ENCODE results near the gene HBB. TPM values are rescaled to one million over a fixed set of nuclear protein-coding genes. Genes with fewer than 3 reads are reported as not detected.
"Not testable (repeated sequence)": the region's sequence is repeated elsewhere in the genome, so short reads cannot be mapped to it uniquely, and the experiment has no call there.

The HBB gene
- total RNA-seq, 1 experiment from 2014 or later: not detected

DNA sequence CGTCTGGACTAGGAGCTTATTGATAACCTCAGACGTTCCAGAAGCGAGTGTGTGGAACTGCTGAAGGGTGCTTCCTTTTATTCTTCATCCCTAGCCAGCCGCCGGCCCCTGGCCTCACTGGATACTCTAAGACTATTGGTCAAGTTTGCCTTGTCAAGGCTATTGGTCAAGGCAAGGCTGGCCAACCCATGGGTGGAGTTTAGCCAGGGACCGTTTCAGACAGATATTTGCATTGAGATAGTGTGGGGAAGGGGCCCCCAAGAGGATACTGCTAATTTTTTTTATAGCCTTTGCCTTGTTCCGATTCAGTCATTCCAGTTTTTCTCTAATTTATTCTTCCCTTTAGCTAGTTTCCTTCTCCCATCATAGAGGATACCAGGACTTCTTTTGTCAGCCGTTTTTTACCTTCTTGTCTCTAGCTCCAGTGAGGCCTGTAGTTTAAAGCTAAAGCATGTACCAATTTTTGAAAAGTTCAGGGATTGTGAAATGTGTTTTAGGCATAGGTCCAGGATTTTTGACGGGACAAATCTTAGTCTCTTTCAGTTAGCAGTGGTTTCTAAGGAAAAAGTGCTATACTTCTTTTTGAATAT lies 23.0 kb upstream of the HBB start, which contains the start of gene HBG1:
TSS of gene HBG1 (minus strand) at position 51 of the 590 bp plus-strand sequence. CDS start 53 bp downstream, outside the sequence.
- DNase-seq (ENCODE audit: low read depth); in situ Hi-C loops (cut with HindIII; ENCODE audit: low pct_unique_long_range_greater_than_20kb, low sequenced_read_pairs): not testable (repeated sequence)

DNA sequence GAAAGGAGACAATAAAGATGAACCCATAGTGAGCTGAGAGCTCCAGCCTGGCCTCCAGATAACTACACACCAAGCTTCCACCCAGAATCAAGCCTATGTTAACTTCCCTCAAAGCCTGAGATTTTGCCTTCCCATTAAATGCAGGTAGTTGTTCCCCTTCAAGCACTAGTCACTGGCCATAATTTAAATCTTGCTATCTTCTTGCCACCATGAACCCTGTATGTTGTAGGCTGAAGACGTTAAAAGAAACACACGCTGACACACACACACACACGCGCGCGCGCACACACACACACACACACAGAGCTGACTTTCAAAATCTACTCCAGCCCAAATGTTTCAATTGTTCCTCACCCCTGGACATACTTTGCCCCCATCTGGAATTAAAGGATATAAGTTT lies 21.6 kb upstream of the HBB start:
- not testable (repeated sequence) for DNase-seq (ENCODE audit: low read depth)

DNA sequence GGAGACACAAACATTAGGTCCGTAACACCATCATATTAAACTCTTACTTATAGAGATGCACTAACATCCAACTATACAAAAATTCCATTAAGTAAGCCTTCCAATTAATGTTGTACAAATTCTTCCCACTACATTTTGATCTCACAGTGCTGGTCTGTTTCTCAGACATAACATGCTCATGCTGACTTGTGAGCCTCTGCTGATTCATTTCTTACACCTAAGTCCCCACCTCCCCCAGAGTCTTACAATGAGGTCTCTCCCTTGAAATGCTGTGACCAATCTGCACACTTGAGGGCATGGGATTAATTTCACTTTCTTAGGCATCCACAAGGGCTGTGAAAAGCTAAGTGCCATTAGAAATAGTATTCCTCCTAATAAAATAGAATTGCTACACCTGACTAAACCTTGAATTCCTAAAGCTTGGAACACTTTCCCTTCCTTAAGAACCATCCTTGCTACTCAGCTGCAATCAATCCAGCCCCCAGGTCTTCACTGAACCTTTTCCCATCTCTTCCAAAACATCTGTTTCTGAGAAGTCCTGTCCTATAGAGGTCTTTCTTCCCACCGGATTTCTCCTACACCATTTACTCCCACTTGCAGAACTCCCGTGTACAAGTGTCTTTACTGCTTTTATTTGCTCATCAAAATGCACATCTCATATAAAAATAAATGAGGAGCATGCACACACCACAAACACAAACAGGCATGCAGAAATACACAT lies 20.8 kb upstream of the HBB start:
- DNase-seq (ENCODE audit: low read depth): no peak
- in situ Hi-C loops (cut with HindIII; ENCODE audit: low pct_unique_long_range_greater_than_20kb, low sequenced_read_pairs): no loop called here

More for the DNA sequence above, 21.6 kb upstream of the HBB start:
- in situ Hi-C loops (cut with HindIII; ENCODE audit: low pct_unique_long_range_greater_than_20kb, low sequenced_read_pairs): not testable (repeated sequence)

DNA sequence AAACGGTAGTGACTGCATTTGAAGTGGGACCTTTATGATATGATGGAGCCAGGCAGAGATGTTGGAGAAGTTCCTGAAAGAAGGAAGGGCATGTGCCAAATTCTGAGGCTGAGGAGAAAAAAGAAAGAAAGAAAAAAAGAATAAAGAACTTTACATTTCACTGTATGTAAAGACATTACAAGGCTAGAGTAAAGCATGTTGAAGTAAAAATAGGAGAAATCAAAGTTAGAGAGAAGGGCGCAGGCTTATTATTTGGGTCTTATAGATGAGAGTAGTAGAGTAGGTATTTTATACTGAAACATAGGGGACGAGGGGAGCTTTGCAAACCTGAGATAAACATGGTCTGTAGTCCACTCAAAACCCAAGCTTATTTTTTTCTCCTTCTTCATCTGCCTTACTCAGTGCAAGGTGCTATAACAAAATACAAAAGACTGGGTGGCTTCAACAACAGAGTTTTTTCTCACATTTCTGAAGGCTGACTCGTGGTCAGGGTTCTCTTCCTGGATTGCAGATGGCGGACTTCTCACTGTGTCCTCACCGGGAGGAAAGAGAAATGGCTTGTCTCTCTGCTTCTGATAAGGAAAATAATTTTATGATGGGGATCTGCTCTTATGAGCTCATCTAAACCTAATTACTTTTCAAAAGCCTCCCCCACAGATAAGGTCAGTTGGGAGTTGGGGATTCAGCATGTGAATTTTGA lies 20.1 kb upstream of the HBB start:
- no peak for DNase-seq (ENCODE audit: low read depth)
- in situ Hi-C loops (cut with HindIII; ENCODE audit: low pct_unique_long_range_greater_than_20kb, low sequenced_read_pairs): no loop called here

- DNase-seq (ENCODE audit: low read depth): no peak
Observed at GRCh38 chr11:5245155-5245554, 18.3 kb upstream of the HBB start.

GRCh38 chr11:5243816-5244180 lies 16.9 kb upstream of the HBB start:
- in situ Hi-C loops (cut with HindIII; ENCODE audit: low pct_unique_long_range_greater_than_20kb, low sequenced_read_pairs): no loop called here
- no peak for DNase-seq (ENCODE audit: low read depth)

More at GRCh38 chr11:5245155-5245554, 18.3 kb upstream of the HBB start:
- in situ Hi-C loops (cut with HindIII; ENCODE audit: low pct_unique_long_range_greater_than_20kb, low sequenced_read_pairs): no loop called here

GRCh38 chr11:5242933-5243815 lies 16.3 kb upstream of the HBB start:
- in situ Hi-C loops (cut with HindIII; ENCODE audit: low pct_unique_long_range_greater_than_20kb, low sequenced_read_pairs): no loop called here
- no peak for DNase-seq (ENCODE audit: low read depth)

- in situ Hi-C loops (cut with HindIII; ENCODE audit: low pct_unique_long_range_greater_than_20kb, low sequenced_read_pairs): no loop called here
- no peak for DNase-seq (ENCODE audit: low read depth)
Observed at GRCh38 chr11:5242208-5242607, 15.3 kb upstream of the HBB start.

GRCh38 chr11:5241458-5241857 lies 14.6 kb upstream of the HBB start:
- no peak for DNase-seq (ENCODE audit: low read depth)
- in situ Hi-C loops (cut with HindIII; ENCODE audit: low pct_unique_long_range_greater_than_20kb, low sequenced_read_pairs): no loop called here

DNA sequence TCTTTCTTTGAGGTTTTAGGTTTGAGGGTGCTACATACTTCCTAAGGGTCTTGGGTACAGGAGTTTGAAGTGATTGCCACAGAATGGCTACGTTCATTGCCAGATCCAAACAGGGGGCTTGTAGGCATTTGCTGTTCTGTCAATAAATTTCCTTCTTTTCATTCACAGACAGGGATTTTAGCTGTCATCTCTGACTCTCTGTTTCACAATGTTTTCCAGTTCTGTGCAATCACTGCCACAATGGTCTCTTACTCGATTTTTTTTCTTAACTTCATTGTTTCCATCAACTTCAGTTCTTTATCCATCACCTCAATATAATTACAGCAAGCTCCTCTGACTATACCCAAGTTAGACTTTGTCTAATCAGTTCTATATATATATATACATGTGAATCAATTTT lies 13.6 kb upstream of the HBB start:
- DNase-seq (ENCODE audit: low read depth): no peak
- in situ Hi-C loops (cut with HindIII; ENCODE audit: low pct_unique_long_range_greater_than_20kb, low sequenced_read_pairs): no loop called here

GRCh38 chr11:5240056-5240455 lies 13.2 kb upstream of the HBB start:
- no peak for DNase-seq (ENCODE audit: low read depth)
- in situ Hi-C loops (cut with HindIII; ENCODE audit: low pct_unique_long_range_greater_than_20kb, low sequenced_read_pairs): no loop called here

DNA sequence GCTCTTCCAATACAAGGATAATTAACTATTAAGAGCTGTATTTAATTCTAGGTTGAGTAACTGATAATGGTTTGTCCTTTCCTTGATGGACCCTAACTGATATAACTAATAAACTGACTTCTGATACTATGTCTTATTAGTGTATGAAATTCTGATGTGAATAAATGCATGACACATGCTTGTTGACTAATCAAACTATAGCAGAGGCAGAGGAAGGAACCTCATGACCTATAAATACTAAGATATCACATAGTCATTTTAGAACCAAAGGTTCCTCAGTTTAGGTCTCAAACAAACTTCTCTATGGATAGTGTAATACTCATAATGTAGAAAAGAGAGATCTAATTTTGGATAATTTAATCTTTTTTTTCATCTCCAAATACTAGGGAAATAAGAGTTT lies 12.2 kb upstream of the HBB start:
- in situ Hi-C loops (cut with HindIII; ENCODE audit: low pct_unique_long_range_greater_than_20kb, low sequenced_read_pairs): no loop called here

GRCh38 chr11:5238486-5238885 lies 11.6 kb upstream of the HBB start:
- DNase-seq (ENCODE audit: low read depth): no peak
- in situ Hi-C loops (cut with HindIII; ENCODE audit: low pct_unique_long_range_greater_than_20kb, low sequenced_read_pairs): no loop called here

More for the DNA sequence above, 12.2 kb upstream of the HBB start:
- no peak for DNase-seq (ENCODE audit: low read depth)

DNA sequence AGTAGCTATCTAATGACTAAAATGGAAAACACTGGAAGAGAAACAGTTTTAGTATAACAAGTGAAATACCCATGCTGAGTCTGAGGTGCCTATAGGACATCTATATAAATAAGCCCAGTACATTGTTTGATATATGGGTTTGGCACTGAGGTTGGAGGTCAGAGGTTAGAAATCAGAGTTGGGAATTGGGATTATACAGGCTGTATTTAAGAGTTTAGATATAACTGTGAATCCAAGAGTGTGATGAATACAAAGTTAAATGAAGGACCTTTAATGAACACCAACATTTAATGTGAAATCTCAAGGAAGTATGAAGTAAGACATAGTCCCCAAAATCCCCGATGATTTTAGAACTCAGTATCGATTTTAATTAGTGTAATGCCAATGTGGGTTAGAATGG lies 10.5 kb upstream of the HBB start:
- in situ Hi-C loops (cut with HindIII; ENCODE audit: low pct_unique_long_range_greater_than_20kb, low sequenced_read_pairs): no loop called here
- no peak for DNase-seq (ENCODE audit: low read depth)

DNA sequence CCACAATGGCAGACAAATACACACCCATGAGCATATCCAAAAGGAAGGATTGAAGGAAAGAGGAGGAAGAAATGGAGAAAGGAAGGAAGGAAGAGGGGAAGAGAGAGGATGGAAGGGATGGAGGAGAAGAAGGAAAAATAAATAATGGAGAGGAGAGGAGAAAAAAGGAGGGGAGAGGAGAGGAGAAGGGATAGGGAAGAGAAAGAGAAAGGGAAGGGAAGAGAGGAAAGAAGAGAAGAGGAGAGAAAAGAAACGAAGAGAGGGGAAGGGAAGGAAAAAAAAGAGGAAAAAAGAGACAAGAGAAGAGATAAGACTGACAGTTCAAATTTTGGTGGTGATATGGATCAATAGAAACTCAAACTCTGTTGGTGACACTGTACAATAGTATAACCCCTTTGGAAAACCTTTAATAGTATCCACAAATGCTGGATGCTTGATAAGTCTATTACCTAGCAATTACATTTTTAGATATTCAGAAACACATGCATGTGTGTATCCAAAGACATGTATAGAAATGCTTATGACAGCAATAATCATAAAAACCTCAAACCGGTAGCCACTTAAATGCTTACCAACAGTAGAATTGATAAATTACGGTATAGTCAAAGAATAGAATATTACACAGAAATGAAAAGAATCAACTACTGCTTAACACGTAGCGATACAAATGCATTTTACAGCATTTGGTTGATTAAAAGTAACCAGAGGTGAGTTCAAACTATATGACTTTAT lies 8.7 kb upstream of the HBB start:
- no peak for DNase-seq (ENCODE audit: low read depth)
- in situ Hi-C loops (cut with HindIII; ENCODE audit: low pct_unique_long_range_greater_than_20kb, low sequenced_read_pairs): no loop called here

DNA sequence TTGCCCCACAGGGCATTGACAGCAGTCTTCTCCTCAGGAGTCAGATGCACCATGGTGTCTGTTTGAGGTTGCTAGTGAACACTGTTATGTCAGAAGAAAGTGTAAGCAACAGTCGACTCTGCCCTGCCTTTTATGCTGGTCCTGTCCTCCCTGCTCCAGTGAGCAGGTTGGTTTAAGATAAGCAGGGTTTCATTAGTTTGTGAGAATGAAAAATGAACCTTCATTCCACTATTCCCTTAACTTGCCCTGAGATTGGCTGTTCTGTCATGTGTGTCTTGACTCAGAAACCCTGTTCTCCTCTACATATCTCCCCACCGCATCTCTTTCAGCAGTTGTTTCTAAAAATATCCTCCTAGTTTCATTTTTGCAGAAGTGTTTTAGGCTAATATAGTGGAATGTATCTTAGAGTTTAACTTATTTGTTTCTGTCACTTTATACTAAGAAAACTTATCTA lies 7.5 kb upstream of the HBB start, which contains the start of gene HBD:
TSS of gene HBD (minus strand) at position 103 of the 454 bp plus-strand sequence. CDS start at position 53, 50 bp downstream.
- in situ Hi-C loops (cut with HindIII; ENCODE audit: low pct_unique_long_range_greater_than_20kb, low sequenced_read_pairs): no loop called here
- no peak for DNase-seq (ENCODE audit: low read depth)

GRCh38 chr11:5233307-5233706 lies 6.4 kb upstream of the HBB start:
- in situ Hi-C loops (cut with HindIII; ENCODE audit: low pct_unique_long_range_greater_than_20kb, low sequenced_read_pairs): no loop called here
- DNase-seq (ENCODE audit: low read depth): no peak

- no peak for DNase-seq (ENCODE audit: low read depth)
- in situ Hi-C loops (cut with HindIII; ENCODE audit: low pct_unique_long_range_greater_than_20kb, low sequenced_read_pairs): no loop called here
Observed at GRCh38 chr11:5232821-5233220, 6.0 kb upstream of the HBB start.
